HCT116 (cell line): Measurements from ENCODE around the gene CYP4F2. TPM values are rescaled to one million over a fixed set of nuclear protein-coding genes. Genes with fewer than 3 reads are reported as not detected.

Source experiments
- ATAC-seq: fragments of 200-7000 bp; cut with Tn5 transposase; 2 replicates; pipeline ENCODE4 v1.9.1; 2020; ENCODE audit warnings: mild to moderate bottlenecking, moderate library complexity
- BruUV-seq: library from RNA; stranded (reverse); fragments of 400-500 nt; replicated peaks from 2 replicates; lab custom pipeline; 2021; lab: Mats Ljungman, UMichigan
- CTCF ChIA-PET: fragments of 300-600 bp; sonication (Branson Sonifier 250); formaldehyde crosslinking; loops from one replicate; lab custom pipeline; 2021; ENCODE audit warnings: antibody characterized with exemption; lab: Charles Lee
- POLR2A ChIA-PET: fragments of 300-600, 350-600 bp; sonication (Branson Sonifier 250); formaldehyde crosslinking; loops from one replicate; lab custom pipeline; 2021; ENCODE audit warnings: antibody characterized with exemption; lab: Charles Lee
- RAD21 ChIA-PET, 2 experiments: fragments of 300-600 bp; sonication (Branson Sonifier 250); formaldehyde crosslinking; loops; one replicate each; lab custom pipeline; 2023; ENCODE audit warnings: low total read pairs in 2 of 2; ENCODE audit not compliant: uncharacterized antibody in 2 of 2, unreplicated experiment in 2 of 2, low non-redundant PET in 1 of 2; lab: Charles Lee
- DNase-seq: peaks from one replicate; pipeline ENCODE4 v3.0.0-alpha.2; 2010; ENCODE audit warnings: low read depth, low spot score
- H2AFZ ChIP-seq: fragments of 200-600 bp; shearing (Covaris generic), sonication (generic); 2 replicates; pipeline ENCODE4 v1.6.1; 2017; ENCODE audit warnings: low read depth, mixed run types, mixed read lengths, antibody characterized with exemption, low read length; ENCODE audit not compliant: poor library complexity, severe bottlenecking
- H3K27ac ChIP-seq: 2 replicates; pipeline ENCODE4 v1.5.1; 2012; ENCODE audit warnings: low read depth, low read length
- H3K27me3 ChIP-seq: fragments of 200-600 bp; sonication (generic); 2 replicates; pipeline ENCODE4 v1.6.1; 2016; ENCODE audit warnings: mixed run types, low read length, mixed read lengths; ENCODE audit not compliant: insufficient read depth
- H3K36me3 ChIP-seq, 2 experiments: fragments of 200-500 bp in 1 of 2; fragments of 200-600 bp in 1 of 2; sonication (Bioruptor generic) in 1 of 2; sonication (generic) in 1 of 2; 2 replicates each; pipeline versions ENCODE4 v1.5.1 to v1.6.1; 2014 to 2016; ENCODE audit warnings: low read length in 2 of 2, inconsistent platforms in 1 of 2, mixed read lengths in 1 of 2, mixed run types in 1 of 2; ENCODE audit not compliant: insufficient read depth in 2 of 2, control insufficient read depth in 1 of 2
- H3K4me1 ChIP-seq, 2 experiments: fragments of 200-600 bp in 1 of 2; sonication (generic) in 1 of 2; 2 replicates each; pipeline versions ENCODE4 v1.5.1 to v1.6.1; 2012 to 2017; ENCODE audit warnings: low read length in 2 of 2, inconsistent platforms in 1 of 2, mild to moderate bottlenecking in 1 of 2, mixed read lengths in 1 of 2, mixed run types in 1 of 2, moderate library complexity in 1 of 2; ENCODE audit not compliant: insufficient read depth in 2 of 2, control insufficient read depth in 1 of 2
- H3K4me2 ChIP-seq: fragments of 200-600 bp; sonication (generic); 2 replicates; pipeline ENCODE4 v1.6.1; 2017; ENCODE audit warnings: mixed run types, low read length, mixed read lengths
- H3K4me3 ChIP-seq, 2 experiments: fragments of 200-600 bp in 1 of 2; sonication (generic) in 1 of 2; replicated peaks in 1 of 2; 2 replicates each; pipeline ENCODE4 v1.5.1; 2011 to 2016; ENCODE audit warnings: low read length in 2 of 2, control low read depth in 1 of 2, low read depth in 1 of 2, mild to moderate bottlenecking in 1 of 2, mixed read lengths in 1 of 2, mixed run types in 1 of 2
- H3K79me2 ChIP-seq: fragments of 200-600 bp; sonication (generic); 2 replicates; pipeline ENCODE4 v1.6.1; 2017; ENCODE audit warnings: mild to moderate bottlenecking, mixed run types, low read length, moderate library complexity, mixed read lengths; ENCODE audit not compliant: insufficient read depth
- H3K9ac ChIP-seq: fragments of 200-600 bp; sonication (generic); 2 replicates; pipeline ENCODE4 v1.6.1; 2016; ENCODE audit warnings: low read length, mixed read lengths
- H3K9me2 ChIP-seq: fragments of 200-600 bp; sonication (generic), shearing (Covaris generic); 2 replicates; pipeline ENCODE4 v1.6.1; 2017; ENCODE audit warnings: mixed run types, mild to moderate bottlenecking, moderate library complexity; ENCODE audit not compliant: insufficient read depth
- H3K9me3 ChIP-seq, 2 experiments: fragments of 200-500 bp in 1 of 2; fragments of 200-600 bp in 1 of 2; sonication (Bioruptor generic) in 1 of 2; sonication (generic) in 1 of 2; 2 replicates each; pipeline ENCODE4 v1.6.1; 2014 to 2017; ENCODE audit warnings: low read length in 2 of 2, mixed read lengths in 2 of 2, inconsistent platforms in 1 of 2, low read depth in 1 of 2, mild to moderate bottlenecking in 1 of 2, mixed run types in 1 of 2, moderate library complexity in 1 of 2; ENCODE audit not compliant: control insufficient read depth in 1 of 2, insufficient read depth in 1 of 2
- H4K20me1 ChIP-seq: fragments of 200-600 bp; sonication (generic), shearing (Covaris generic); 2 replicates; pipeline ENCODE4 v1.6.1; 2017; ENCODE audit warnings: mixed run types, mild to moderate bottlenecking, moderate library complexity; ENCODE audit not compliant: insufficient read depth
- ATF3 ChIP-seq: IDR thresholded peaks from 2 replicates; pipeline ENCODE4 v1.6.1; 2012
- CBX3 ChIP-seq: IDR thresholded peaks from 2 replicates; pipeline ENCODE4 v1.6.1; 2012; ENCODE audit warnings: low read depth
- CTCF ChIP-seq, 3 experiments: fragments of 200-600 bp in 1 of 3; sonication (generic) in 1 of 3; IDR thresholded peaks in 2 of 3; conservative IDR thresholded peaks in 1 of 3; 2 replicates each; pipeline ENCODE4 v1.5.1; 2012 to 2017; ENCODE audit warnings: low read depth in 2 of 3, low read length in 2 of 3, antibody characterized with exemption in 1 of 3, borderline replicate concordance in 1 of 3, control low read depth in 1 of 3, mild to moderate bottlenecking in 1 of 3, mixed read lengths in 1 of 3, mixed run types in 1 of 3, moderate library complexity in 1 of 3; ENCODE audit not compliant: insufficient read depth in 1 of 3
- EGR1 ChIP-seq: IDR thresholded peaks from 2 replicates; pipeline ENCODE4 v1.6.1; 2012; ENCODE audit warnings: low read depth
- ELF1 ChIP-seq: IDR thresholded peaks from 2 replicates; pipeline ENCODE4 v1.6.1; 2012; ENCODE audit warnings: low read depth, borderline replicate concordance
- EZH2 ChIP-seq: fragments of 200-600 bp; sonication (generic); IDR thresholded peaks from 2 replicates; pipeline ENCODE4 v1.6.1; 2017; ENCODE audit warnings: antibody characterized with exemption, mixed run types
- FOSL1 ChIP-seq: IDR thresholded peaks from 2 replicates; pipeline ENCODE4 v1.6.1; 2012; ENCODE audit warnings: low read depth
- JUND ChIP-seq: IDR thresholded peaks from 2 replicates; pipeline ENCODE4 v1.6.1; 2012
- MAX ChIP-seq: IDR thresholded peaks from 2 replicates; pipeline ENCODE4 v1.6.1; 2012
- POLR2A ChIP-seq: IDR thresholded peaks from 2 replicates; pipeline ENCODE4 v1.7.0; 2011; ENCODE audit warnings: borderline replicate concordance; ENCODE audit not compliant: insufficient read depth, insufficient read length; ENCODE audit errors: extremely low read depth
- POLR2AphosphoS5 ChIP-seq: IDR thresholded peaks from 2 replicates; pipeline ENCODE4 v1.6.1; 2011; ENCODE audit warnings: mild to moderate bottlenecking, low read depth, low read length, moderate library complexity
- RAD21 ChIP-seq: IDR thresholded peaks from 2 replicates; pipeline ENCODE4 v1.6.1; 2012; ENCODE audit warnings: low read depth, mild to moderate bottlenecking
- SIN3A ChIP-seq: IDR thresholded peaks from 2 replicates; pipeline ENCODE4 v1.6.1; 2012; ENCODE audit warnings: low read depth
- SP1 ChIP-seq: IDR thresholded peaks from 2 replicates; pipeline ENCODE4 v1.6.1; 2012; ENCODE audit warnings: low read depth
- TCF7L2 ChIP-seq: IDR thresholded peaks from 2 replicates; pipeline ENCODE4 v1.7.0; 2011; ENCODE audit warnings: borderline replicate concordance, inconsistent platforms; ENCODE audit not compliant: insufficient read depth, insufficient read length; ENCODE audit errors: extremely low read depth
- YY1 ChIP-seq: IDR thresholded peaks from 2 replicates; pipeline ENCODE4 v1.6.1; 2011; ENCODE audit warnings: low read length, low read depth, moderate library complexity, mild to moderate bottlenecking; ENCODE audit not compliant: insufficient replicate concordance; ENCODE audit errors: extremely low read depth
- ZBTB33 ChIP-seq: IDR thresholded peaks from 2 replicates; pipeline ENCODE4 v1.6.1; 2011; ENCODE audit warnings: mild to moderate bottlenecking, low read length, moderate library complexity; ENCODE audit not compliant: insufficient replicate concordance; ENCODE audit errors: extremely low read depth
- ZFX ChIP-seq: fragments of 450-650 bp; IDR thresholded peaks from 2 replicates; pipeline ENCODE4 v1.6.1; 2017
- intact Hi-C: fragments of 100-400 bp; cut with micrococcal nuclease; formaldehyde crosslinking; loops from 2 replicates; pipeline ENCODE4 v1.10.0; 2022
- total RNA-seq: library from RNA; stranded (reverse); gene quantifications from one replicate; pipeline ENCODE4 v1.2.1, GENCODE V29; 2021; ENCODE audit not compliant: unreplicated experiment

The CYP4F2 gene
- total RNA-seq, 1 experiment from 2014 or later: 1.1 TPM

- TF ChIP-seq ZBTB33 (no peak), EGR1 (no peak), FOSL1 (no peak), EZH2 (no peak), ELF1 (no peak)
- TF ChIP-seq, all 23 proteins: peak for 0
These were observed 39.1 kb upstream of the CYP4F2 start (continued) for GRCh38 chr19:15936950-15937349.

GRCh38 chr19:15936173-15936572 lies 38.3 kb upstream of the CYP4F2 start:
- Histone ChIP-seq H3K4me1 (peaks cover 21 to 24% of the 10 kb centered on the region in 2 experiments), H3K27me3 (no peaks in the 10 kb centered on the region), H3K9me2 (no peaks in the 10 kb centered on the region), H3K4me2 (no peak overlapping the region), H3K27ac (no peak overlapping the region), H4K20me1 (no peaks in the 10 kb centered on the region), H2AFZ (no peak overlapping the region), H3K79me2 (peaks cover 4% of the 10 kb centered on the region; the same call in 1 of the 2 replicates), H3K4me3 (no peak overlapping the region), H3K9me3 (peaks cover 4 to 5% of the 10 kb centered on the region in 2 experiments; a peak in 1 of 4 replicates), H3K36me3 (no peaks in the 10 kb centered on the region), H3K9ac (no peak overlapping the region)
- DNase-seq: no peak
- no peak for ATAC-seq
- CTCF ChIA-PET: no interaction called here
- POLR2A ChIA-PET: no interaction called here
- RAD21 ChIA-PET: no interaction called here
- no TSS peak for BruUV-seq
- intact Hi-C loops: no loop called here
- TF ChIP-seq YY1 (no peak), ZBTB33 (no peak), EZH2 (no peak), SP1 (no peak), ZFX (no peak), POLR2AphosphoS5 (no peak), SIN3A (no peak), CTCF (IDR thresholded peaks at IDR 0.05 in 2 of 3, conservative IDR thresholded peaks at IDR 0.05 in 1 of 3; ENCODE audit: borderline replicate concordance in 1 of 3, insufficient read depth in 1 of 3, low read depth in 2 of 3, low read length in 2 of 3) (no peak), MAX (no peak), JUND (no peak), POLR2A (no peak), TCF7L2 (no peak), ATF3 (no peak), RAD21 (no peak), FOSL1 (no peak), CBX3 (no peak), EGR1 (no peak)
